LNCaP clone FGC (cell line): Measurements from ENCODE around the gene BRICD5.
"Not testable (repeated sequence)": the region's sequence is repeated elsewhere in the genome, so short reads cannot be mapped to it uniquely, and the experiment has no call there.

ENCODE experiments used
- DNase-seq: peaks from one replicate; pipeline ENCODE4 v3.0.0-alpha.2; 2011; ENCODE audit warnings: low read depth
- H3K4me3 ChIP-seq: 2 replicates; pipeline ENCODE4 v1.5.1; 2011; ENCODE audit warnings: mild to moderate bottlenecking, low read depth, low read length, control low read depth
- TF ChIP-seq, protein P1 (sequence below): IDR thresholded peaks from 2 replicates; pipeline ENCODE4 v1.5.1; 2012; ENCODE audit warnings: mild to moderate bottlenecking; ENCODE audit not compliant: control insufficient read depth, insufficient read depth; ENCODE audit errors: extremely low read depth

The BRICD5 gene

GRCh38 chr16:2210386-2211365, at the start of gene BRICD5:
TSS of gene BRICD5 (minus strand) at chr16:2210863. CDS start at chr16:2210833, 30 bp downstream.
- TF ChIP-seq, protein P1, sequence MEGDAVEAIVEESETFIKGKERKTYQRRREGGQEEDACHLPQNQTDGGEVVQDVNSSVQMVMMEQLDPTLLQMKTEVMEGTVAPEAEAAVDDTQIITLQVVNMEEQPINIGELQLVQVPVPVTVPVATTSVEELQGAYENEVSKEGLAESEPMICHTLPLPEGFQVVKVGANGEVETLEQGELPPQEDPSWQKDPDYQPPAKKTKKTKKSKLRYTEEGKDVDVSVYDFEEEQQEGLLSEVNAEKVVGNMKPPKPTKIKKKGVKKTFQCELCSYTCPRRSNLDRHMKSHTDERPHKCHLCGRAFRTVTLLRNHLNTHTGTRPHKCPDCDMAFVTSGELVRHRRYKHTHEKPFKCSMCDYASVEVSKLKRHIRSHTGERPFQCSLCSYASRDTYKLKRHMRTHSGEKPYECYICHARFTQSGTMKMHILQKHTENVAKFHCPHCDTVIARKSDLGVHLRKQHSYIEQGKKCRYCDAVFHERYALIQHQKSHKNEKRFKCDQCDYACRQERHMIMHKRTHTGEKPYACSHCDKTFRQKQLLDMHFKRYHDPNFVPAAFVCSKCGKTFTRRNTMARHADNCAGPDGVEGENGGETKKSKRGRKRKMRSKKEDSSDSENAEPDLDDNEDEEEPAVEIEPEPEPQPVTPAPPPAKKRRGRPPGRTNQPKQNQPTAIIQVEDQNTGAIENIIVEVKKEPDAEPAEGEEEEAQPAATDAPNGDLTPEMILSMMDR: no peak
- no peak for DNase-seq

GRCh38 chr16:2260250-2260649, 49.6 kb upstream of the BRICD5 start:
- no peak overlapping the region for H3K4me3 ChIP-seq

More at GRCh38 chr16:2210386-2211365, at the start of gene BRICD5:
- no peak within 1 kb of the TSS for H3K4me3 ChIP-seq

DNA sequence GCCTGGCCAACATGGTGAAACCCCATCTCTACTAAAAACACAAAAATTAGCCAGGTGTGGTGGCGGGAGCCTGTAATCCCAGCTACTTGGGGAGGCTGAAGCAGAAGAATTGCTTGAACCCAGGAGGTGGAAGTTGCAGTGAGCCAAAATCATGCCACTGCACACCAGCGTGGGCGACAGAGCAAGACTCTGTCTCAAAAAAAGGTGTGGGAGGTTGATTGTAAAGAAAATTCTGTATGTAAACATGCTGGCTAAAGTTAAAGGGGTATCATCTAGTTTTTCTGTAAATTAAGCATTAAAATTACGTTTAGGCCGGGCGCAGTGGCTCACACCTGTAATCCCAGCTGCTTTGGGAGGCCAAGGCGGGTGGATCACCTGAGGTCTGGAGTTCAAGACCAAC, 47.9 kb upstream of the BRICD5 start:
- H3K4me3 ChIP-seq, DNase-seq: not testable (repeated sequence)

More at GRCh38 chr16:2260250-2260649, 49.6 kb upstream of the BRICD5 start:
- peak; percentile 78 for DNase-seq
- TF ChIP-seq, protein P1: no peak

GRCh38 chr16:2257726-2258125, 47.1 kb upstream of the BRICD5 start:
- no peak for DNase-seq
- TF ChIP-seq, protein P1: no peak
- no peak overlapping the region for H3K4me3 ChIP-seq

DNA sequence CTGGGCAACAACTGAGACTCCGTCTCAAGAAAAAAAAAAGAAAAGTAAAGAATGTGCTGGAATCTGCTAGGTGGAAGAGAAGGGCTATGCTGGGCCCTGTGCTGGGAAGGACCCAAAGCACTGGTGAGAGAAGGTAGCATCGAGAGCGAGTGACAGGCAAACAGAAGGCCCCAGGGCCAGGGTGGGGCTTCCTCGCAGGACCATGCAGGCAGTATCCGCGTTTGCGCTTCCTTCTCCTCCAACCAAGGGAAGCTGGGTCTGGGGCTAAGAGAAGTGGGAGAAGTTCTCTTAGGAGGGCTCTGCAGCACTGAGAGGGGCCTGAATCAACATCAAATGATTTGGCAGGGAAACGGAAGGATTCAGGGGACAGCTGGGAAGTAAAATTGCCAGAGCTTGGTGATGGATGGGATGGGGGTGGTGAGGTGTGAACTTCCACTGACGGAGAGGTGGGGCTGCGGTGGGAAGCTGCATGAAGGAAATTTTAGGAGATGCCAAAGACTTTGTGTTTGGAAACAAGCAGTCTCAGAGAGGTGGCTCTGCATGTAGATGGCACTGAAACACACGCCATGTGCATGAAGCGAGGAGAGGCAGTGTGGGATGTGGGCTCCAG, 46.0 kb upstream of the BRICD5 start:
- no peak overlapping the region for H3K4me3 ChIP-seq
- TF ChIP-seq, protein P1: no peak
- no peak for DNase-seq

DNA sequence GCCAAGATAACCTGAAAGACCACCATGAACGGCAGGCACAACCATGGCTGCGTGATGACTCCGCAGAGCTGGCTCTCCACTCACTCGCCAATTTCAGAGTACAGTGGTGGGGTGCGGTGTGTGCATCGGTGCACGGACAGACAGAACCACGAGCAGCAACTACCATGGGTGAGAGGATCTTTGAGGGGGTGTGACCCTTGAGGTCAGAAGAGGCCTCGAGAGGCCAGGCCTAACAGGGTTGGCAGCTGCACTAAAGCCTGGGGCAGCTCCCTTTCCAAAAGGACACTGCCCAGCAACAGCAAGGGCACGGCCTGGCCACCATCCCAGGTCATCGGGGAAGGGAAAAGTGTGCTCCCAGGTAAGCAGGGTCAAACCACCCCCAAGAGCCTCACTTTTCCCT, 42.6 kb upstream of the BRICD5 start:
- TF ChIP-seq, protein P1: no peak
- DNase-seq: no peak
- no peak overlapping the region for H3K4me3 ChIP-seq

DNA sequence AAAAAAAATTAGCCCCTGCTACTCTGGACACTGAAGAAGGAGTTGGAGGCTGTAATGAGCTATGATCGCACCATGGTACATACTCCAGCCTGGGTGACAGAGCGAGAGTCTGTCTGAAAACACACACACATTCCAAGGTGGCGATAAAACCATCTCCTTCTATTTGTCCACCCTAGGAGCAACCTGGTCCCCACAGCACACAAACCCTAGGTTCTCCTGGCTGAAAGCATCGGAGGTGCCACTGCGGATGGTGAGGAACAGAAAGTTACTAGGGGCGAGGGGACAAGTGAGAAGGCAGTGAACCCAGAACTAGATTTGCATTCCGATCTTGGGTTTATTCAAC, 42.1 kb upstream of the BRICD5 start:
- DNase-seq: no peak
- TF ChIP-seq, protein P1: no peak
- no peak overlapping the region for H3K4me3 ChIP-seq
